Measurements from ENCODE around the gene PCDHGA1. TPM values are rescaled to one million over a fixed set of nuclear protein-coding genes. Genes with fewer than 3 reads are reported as not detected.
A peak's percentile ranks its signal among the peaks of the same experiment; 100 is the strongest.

Gene PCDHGA1
- total RNA-seq, 5 donors from 2014 or later (not counting 1 experiment from before 2014, with no cell fraction given): 0.16 to 0.38 (median 0.31) TPM; not detected in 1

GRCh38 chr5:141439411-141440141 lies 109.3 kb downstream of the PCDHGA1 start:
- Mint-ChIP-seq H3K27me3 (peaks cover 20 to 36% of the 10 kb centered on the region in 2 donors), H3K4me1 (no peaks in the 10 kb centered on the region), H3K4me3 (no peak overlapping the region), H3K9me3 (peaks cover 0 to 3% (median 0%) of the 10 kb centered on the region in 3 donors), H3K27ac (no peak overlapping the region), H3K36me3 (no peaks in the 10 kb centered on the region)
- Histone ChIP-seq H3K9me3 (no peaks in the 10 kb centered on the region), H3K27me3 (replicated peaks in 1 of 2; ENCODE audit: control insufficient read depth in 2 of 2, extremely low read depth in 1 of 2, insufficient read depth in 2 of 2, low read length in 1 of 2) (peaks cover 6 to 11% of the 10 kb centered on the region in 2 experiments), H3K4me1 (ENCODE audit: control insufficient read depth in 1 of 2, extremely low read depth in 1 of 2, insufficient read depth in 2 of 2, low read length in 2 of 2) (no peaks in the 10 kb centered on the region), H3K4me3 (ENCODE audit: control insufficient read depth in 1 of 2, extremely low read depth in 1 of 2, low read length in 1 of 2) (no peak overlapping the region), H3K27ac (ENCODE audit: low read length) (no peak overlapping the region), H3K36me3 (ENCODE audit: control insufficient read depth in 2 of 2, extremely low read depth in 1 of 2, insufficient read depth in 1 of 2, low read length in 1 of 2) (no peaks in the 10 kb centered on the region)
- CTCF ChIA-PET: no interaction called here
- DNase-seq (no peak), ATAC-seq (replicated peaks in 1 of 4) (no peak)
- POLR2A ChIA-PET: no interaction called here
- 71% methylated on average over 5 of the region's 10 CpGs for WGBS (ENCODE audit: insufficient coverage)

GRCh38 chr5:141440341-141440740 lies 110.0 kb downstream of the PCDHGA1 start:
- Histone ChIP-seq H3K4me1 (ENCODE audit: control insufficient read depth in 1 of 2, extremely low read depth in 1 of 2, insufficient read depth in 2 of 2, low read length in 2 of 2) (no peaks in the 10 kb centered on the region), H3K36me3 (ENCODE audit: control insufficient read depth in 2 of 2, extremely low read depth in 1 of 2, insufficient read depth in 1 of 2, low read length in 1 of 2) (no peaks in the 10 kb centered on the region), H3K27ac (ENCODE audit: low read length) (no peak overlapping the region), H3K27me3 (replicated peaks in 1 of 2; ENCODE audit: control insufficient read depth in 2 of 2, extremely low read depth in 1 of 2, insufficient read depth in 2 of 2, low read length in 1 of 2) (peaks cover 5 to 11% of the 10 kb centered on the region in 2 experiments), H3K4me3 (ENCODE audit: control insufficient read depth in 1 of 2, extremely low read depth in 1 of 2, low read length in 1 of 2) (no peak overlapping the region), H3K9me3 (no peaks in the 10 kb centered on the region)
- no peak overlapping the region for H3K27ac Mint-ChIP-seq
- ATAC-seq (replicated peaks in 1 of 4) (no peak), DNase-seq (no peak)
- CTCF ChIA-PET: no interaction called here
- 95% methylated on average over 3 of the region's 9 CpGs for WGBS (ENCODE audit: insufficient coverage)
- POLR2A ChIA-PET: no interaction called here
- H3K27me3 Mint-ChIP-seq: peaks cover 24 to 38% of the 10 kb centered on the region in 2 donors
- no peaks in the 10 kb centered on the region for H3K4me1 Mint-ChIP-seq
- peaks cover 0 to 3% (median 0%) of the 10 kb centered on the region in 3 donors for H3K9me3 Mint-ChIP-seq
- no peaks in the 10 kb centered on the region for H3K36me3 Mint-ChIP-seq
- no peak overlapping the region for H3K4me3 Mint-ChIP-seq

GRCh38 chr5:141441571-141442170 lies 111.4 kb downstream of the PCDHGA1 start:
- Histone ChIP-seq H3K36me3 (ENCODE audit: control insufficient read depth in 2 of 2, extremely low read depth in 1 of 2, insufficient read depth in 1 of 2, low read length in 1 of 2) (no peaks in the 10 kb centered on the region), H3K4me1 (ENCODE audit: control insufficient read depth in 1 of 2, extremely low read depth in 1 of 2, insufficient read depth in 2 of 2, low read length in 2 of 2) (no peaks in the 10 kb centered on the region), H3K27ac (ENCODE audit: low read length) (no peak overlapping the region), H3K27me3 (replicated peaks in 1 of 2; ENCODE audit: control insufficient read depth in 2 of 2, extremely low read depth in 1 of 2, insufficient read depth in 2 of 2, low read length in 1 of 2) (peaks cover 2 to 11% of the 10 kb centered on the region in 2 experiments), H3K4me3 (ENCODE audit: control insufficient read depth in 1 of 2, extremely low read depth in 1 of 2, low read length in 1 of 2) (no peak overlapping the region), H3K9me3 (no peaks in the 10 kb centered on the region)
- POLR2A ChIA-PET: interaction anchor here in 1 of 2 donors (1.0 kb wide), 1 partner anchor 12 kb away, joined by 3 read pairs; the partner anchor contains the start of gene PCDHGA12
- H3K4me1 Mint-ChIP-seq: no peaks in the 10 kb centered on the region
- CTCF ChIA-PET: interaction anchor here in 1 of 2 donors (1.2 kb wide), 1 partner anchor 12 kb away, joined by 4 read pairs; the partner anchor contains the start of gene PCDHGA12
- 64% methylated on average over 50 of the region's 50 CpGs for WGBS (ENCODE audit: insufficient coverage)
- no peak for ATAC-seq (replicated peaks in 1 of 4)
- no peak overlapping the region for H3K4me3 Mint-ChIP-seq
- no peaks in the 10 kb centered on the region for H3K36me3 Mint-ChIP-seq
- DNase-seq: no peak
- peaks cover 0 to 3% (median 0%) of the 10 kb centered on the region in 3 donors for H3K9me3 Mint-ChIP-seq
- no peak overlapping the region for H3K27ac Mint-ChIP-seq
- H3K27me3 Mint-ChIP-seq: peaks cover 24 to 41% of the 10 kb centered on the region in 2 donors

GRCh38 chr5:141465351-141465750 lies 135.0 kb downstream of the PCDHGA1 start:
- Histone ChIP-seq H3K4me3 (ENCODE audit: control insufficient read depth in 1 of 2, extremely low read depth in 1 of 2, low read length in 1 of 2) (no peak overlapping the region), H3K36me3 (ENCODE audit: control insufficient read depth in 2 of 2, extremely low read depth in 1 of 2, insufficient read depth in 1 of 2, low read length in 1 of 2) (no peaks in the 10 kb centered on the region), H3K27ac (ENCODE audit: low read length) (no peak overlapping the region), H3K4me1 (ENCODE audit: control insufficient read depth in 1 of 2, extremely low read depth in 1 of 2, insufficient read depth in 2 of 2, low read length in 2 of 2) (no peaks in the 10 kb centered on the region), H3K9me3 (no peaks in the 10 kb centered on the region), H3K27me3 (replicated peaks in 1 of 2; ENCODE audit: control insufficient read depth in 2 of 2, extremely low read depth in 1 of 2, insufficient read depth in 2 of 2, low read length in 1 of 2) (peaks cover 0 to 12% of the 10 kb centered on the region in 2 experiments)
- ATAC-seq (replicated peaks in 1 of 4) (no peak), DNase-seq (no peak)
- WGBS (ENCODE audit: insufficient coverage): 93% methylated on average over 3 of the region's 3 CpGs
- peaks cover 0 to 6% (median 3%) of the 10 kb centered on the region in 3 donors for H3K9me3 Mint-ChIP-seq
- H3K4me1 Mint-ChIP-seq: no peaks in the 10 kb centered on the region
- no peak overlapping the region for H3K4me3 Mint-ChIP-seq
- H3K27ac Mint-ChIP-seq: no peak overlapping the region
- H3K27me3 Mint-ChIP-seq: peaks cover 13 to 28% of the 10 kb centered on the region in 2 donors
- ChIA-PET POLR2A (no interaction called here), CTCF (interaction anchor here in 1 of 2 donors (0.6 kb wide), 1 partner anchor 137 kb away, joined by 3 read pairs; no protein-coding TSS in a partner anchor)
- no peaks in the 10 kb centered on the region for H3K36me3 Mint-ChIP-seq

- Mint-ChIP-seq H3K27me3 (peaks cover 44 to 61% of the 10 kb centered on the region in 2 donors), H3K4me1 (peaks cover 27 to 32% (median 29%) of the 10 kb centered on the region in 3 donors), H3K27ac (no peak within 1 kb of the TSS), H3K36me3 (no peaks in the 10 kb centered on the region), H3K4me3 (peak within 1 kb of the TSS; percentile 82 to 84 (median 83)), H3K9me3 (no peaks in the 10 kb centered on the region)
- ChIA-PET CTCF (interaction anchor here (0.6 to 1.6 kb wide), 2 partner anchors 62 to 88 kb away, joined by 3 to 4 read pairs; no protein-coding TSS in a partner anchor), POLR2A (interaction anchor here in 1 of 2 donors (0.6 kb wide), 1 partner anchor 293 kb away, joined by 4 read pairs; no protein-coding TSS in a partner anchor)
- Histone ChIP-seq H3K27ac (ENCODE audit: low read length) (no peak within 1 kb of the TSS), H3K4me1 (ENCODE audit: control insufficient read depth in 1 of 2, extremely low read depth in 1 of 2, insufficient read depth in 2 of 2, low read length in 2 of 2) (peaks cover 0 to 23% of the 10 kb centered on the region in 2 experiments), H3K27me3 (replicated peaks in 1 of 2; ENCODE audit: control insufficient read depth in 2 of 2, extremely low read depth in 1 of 2, insufficient read depth in 2 of 2, low read length in 1 of 2) (peaks cover 24 to 42% of the 10 kb centered on the region in 2 experiments), H3K9me3 (no peaks in the 10 kb centered on the region), H3K4me3 (ENCODE audit: control insufficient read depth in 1 of 2, extremely low read depth in 1 of 2, low read length in 1 of 2) (peak within 1 kb of the TSS; percentile 27 to 49), H3K36me3 (ENCODE audit: control insufficient read depth in 2 of 2, extremely low read depth in 1 of 2, insufficient read depth in 1 of 2, low read length in 1 of 2) (no peaks in the 10 kb centered on the region)
- ATAC-seq (replicated peaks in 1 of 4): peak; percentile 78 to 85 (median 82)
- 6% methylated on average over 28 of the region's 28 CpGs for WGBS (ENCODE audit: insufficient coverage)
- peak in 4 of 35 experiments; percentile 10 to 31 (median 26) for DNase-seq
These were observed 145.4 kb downstream of the PCDHGA1 start, which contains the start of gene PCDHGC3 for GRCh38 chr5:141475625-141476131. Gene PCDHGC3, plus strand, starts transcription at chr5:141475966. Its CDS starts 151 bp downstream, at chr5:141476117.

Data from T-cell (primary cell).